GM12892 (cell line): ENCODE measurements around the gene EEF1A2.

Experiments
- POLR2A ChIP-seq: IDR thresholded peaks from 2 replicates; pipeline ENCODE4 v1.6.1; 2011; ENCODE audit warnings: low read depth, low read length, control low read depth
- POLR2AphosphoS5 ChIP-seq: IDR thresholded peaks from 2 replicates; pipeline ENCODE4 v1.6.1; 2011; ENCODE audit warnings: low read depth, low read length, control low read depth

DNA sequence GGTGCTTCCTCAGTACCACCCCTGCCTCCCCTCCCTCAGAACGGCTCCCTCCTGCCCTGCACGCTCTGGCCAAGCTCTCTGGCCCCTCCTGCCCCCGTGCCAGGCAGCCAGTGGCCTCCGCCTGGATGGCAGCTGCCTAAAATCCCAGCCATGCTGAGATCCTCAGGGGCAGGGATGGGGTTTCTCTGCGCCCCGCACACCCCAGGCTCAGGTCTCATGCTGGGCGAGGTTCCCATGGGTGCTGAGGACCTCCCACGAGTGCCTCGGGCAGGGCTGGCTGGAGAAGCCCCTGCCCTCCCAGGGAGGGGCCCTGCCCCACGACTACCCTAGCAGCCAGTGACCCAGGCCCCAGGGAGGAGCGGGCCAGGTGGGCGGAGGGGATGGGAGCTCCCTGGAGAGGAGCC is 35.5 kb upstream of the EEF1A2 start:
- no peak for TF ChIP-seq POLR2A
- no peak for TF ChIP-seq POLR2AphosphoS5
